ENCODE measurements around the gene PTPN7. TPM values are rescaled to one million over a fixed set of nuclear protein-coding genes. Genes with fewer than 3 reads are reported as not detected.

Gene PTPN7
- total RNA-seq, 1 experiment from 2014 or later = not detected

DNA sequence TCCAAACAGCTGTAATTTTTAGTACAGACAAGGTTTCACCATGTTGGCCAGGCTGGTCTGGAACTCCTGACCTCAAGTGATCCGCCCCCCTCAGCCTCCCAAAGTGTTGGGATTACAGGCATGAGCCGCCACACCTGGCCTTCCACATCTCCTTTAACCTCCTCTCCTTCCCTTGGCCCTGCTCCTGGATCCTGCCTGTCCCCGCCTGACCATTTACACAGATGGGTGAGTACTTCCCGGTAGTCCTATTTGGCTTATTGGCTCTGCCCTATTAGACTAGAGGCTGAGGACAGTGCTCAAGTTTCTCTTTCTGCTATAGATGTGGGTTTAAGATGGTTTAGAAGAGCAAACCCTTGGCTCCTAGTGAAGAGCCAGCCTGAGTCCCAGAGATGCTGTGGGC lies 7.1 kb downstream of the PTPN7 start:
- CTCF ChIA-PET = interaction anchor here (0.6 to 0.7 kb wide), 2 partner anchors 36 to 707 kb away, joined by 3 to 6 read pairs; no protein-coding TSS in a partner anchor
- H3K27ac Mint-ChIP-seq (ENCODE audit: unreplicated experiment) = no peak overlapping the region
- no peak for DNase-seq

GRCh38 chr1:202152399-202152798 lies 8.0 kb downstream of the PTPN7 start:
- Mint-ChIP-seq H3K9me3 (ENCODE audit: low read depth, unreplicated experiment) (no peaks in the 10 kb centered on the region), H3K36me3 (ENCODE audit: insufficient read depth, unreplicated experiment) (no peaks in the 10 kb centered on the region), H3K4me3 (ENCODE audit: low read depth, unreplicated experiment) (no peak overlapping the region), H3K27me3 (ENCODE audit: unreplicated experiment) (peaks cover 8% of the 10 kb centered on the region), H3K27ac (ENCODE audit: unreplicated experiment) (no peak overlapping the region), H3K4me1 (ENCODE audit: low read depth, unreplicated experiment) (peaks cover 17% of the 10 kb centered on the region)
- intact Hi-C loops (cut with micrococcal nuclease; ENCODE audit: unreplicated experiment) = no loop called here
- TF ChIP-seq, protein P1, sequence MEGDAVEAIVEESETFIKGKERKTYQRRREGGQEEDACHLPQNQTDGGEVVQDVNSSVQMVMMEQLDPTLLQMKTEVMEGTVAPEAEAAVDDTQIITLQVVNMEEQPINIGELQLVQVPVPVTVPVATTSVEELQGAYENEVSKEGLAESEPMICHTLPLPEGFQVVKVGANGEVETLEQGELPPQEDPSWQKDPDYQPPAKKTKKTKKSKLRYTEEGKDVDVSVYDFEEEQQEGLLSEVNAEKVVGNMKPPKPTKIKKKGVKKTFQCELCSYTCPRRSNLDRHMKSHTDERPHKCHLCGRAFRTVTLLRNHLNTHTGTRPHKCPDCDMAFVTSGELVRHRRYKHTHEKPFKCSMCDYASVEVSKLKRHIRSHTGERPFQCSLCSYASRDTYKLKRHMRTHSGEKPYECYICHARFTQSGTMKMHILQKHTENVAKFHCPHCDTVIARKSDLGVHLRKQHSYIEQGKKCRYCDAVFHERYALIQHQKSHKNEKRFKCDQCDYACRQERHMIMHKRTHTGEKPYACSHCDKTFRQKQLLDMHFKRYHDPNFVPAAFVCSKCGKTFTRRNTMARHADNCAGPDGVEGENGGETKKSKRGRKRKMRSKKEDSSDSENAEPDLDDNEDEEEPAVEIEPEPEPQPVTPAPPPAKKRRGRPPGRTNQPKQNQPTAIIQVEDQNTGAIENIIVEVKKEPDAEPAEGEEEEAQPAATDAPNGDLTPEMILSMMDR (IDR thresholded peaks at IDR 0.05; ENCODE audit: unreplicated experiment) = no peak
- DNase-seq = no peak
- CTCF ChIA-PET = no interaction called here
- BruUV-seq (replicated peaks) = no TSS peak

More for the DNA sequence above, 7.1 kb downstream of the PTPN7 start:
- TF ChIP-seq, protein P1 (IDR thresholded peaks at IDR 0.05; ENCODE audit: unreplicated experiment) = no peak
- Mint-ChIP-seq H3K27me3 (ENCODE audit: unreplicated experiment) (peaks cover 8% of the 10 kb centered on the region), H3K4me3 (ENCODE audit: low read depth, unreplicated experiment) (no peak overlapping the region), H3K36me3 (ENCODE audit: insufficient read depth, unreplicated experiment) (no peaks in the 10 kb centered on the region), H3K9me3 (ENCODE audit: low read depth, unreplicated experiment) (no peaks in the 10 kb centered on the region), H3K4me1 (ENCODE audit: low read depth, unreplicated experiment) (peaks cover 17% of the 10 kb centered on the region)
- intact Hi-C loops (cut with micrococcal nuclease; ENCODE audit: unreplicated experiment) = no loop called here
- BruUV-seq (replicated peaks) = no TSS peak

- Mint-ChIP-seq H3K27ac (ENCODE audit: unreplicated experiment) (no peak overlapping the region), H3K27me3 (ENCODE audit: unreplicated experiment) (peaks cover 8% of the 10 kb centered on the region), H3K4me3 (ENCODE audit: low read depth, unreplicated experiment) (no peak overlapping the region), H3K4me1 (ENCODE audit: low read depth, unreplicated experiment) (peaks cover 17% of the 10 kb centered on the region), H3K9me3 (ENCODE audit: low read depth, unreplicated experiment) (no peaks in the 10 kb centered on the region), H3K36me3 (ENCODE audit: insufficient read depth, unreplicated experiment) (no peaks in the 10 kb centered on the region)
- CTCF ChIA-PET = no interaction called here
- BruUV-seq (replicated peaks) = no TSS peak
- TF ChIP-seq, protein P1 (IDR thresholded peaks at IDR 0.05; ENCODE audit: unreplicated experiment) = no peak
- DNase-seq = no peak
- intact Hi-C loops (cut with micrococcal nuclease; ENCODE audit: unreplicated experiment) = no loop called here
Observed at GRCh38 chr1:202151045-202151444, 9.4 kb downstream of the PTPN7 start.

GRCh38 chr1:202150602-202151001 lies 9.8 kb downstream of the PTPN7 start:
- peaks cover 8% of the 10 kb centered on the region for H3K27me3 Mint-ChIP-seq (ENCODE audit: unreplicated experiment)
- H3K9me3 Mint-ChIP-seq (ENCODE audit: low read depth, unreplicated experiment) = no peaks in the 10 kb centered on the region
- intact Hi-C loops (cut with micrococcal nuclease; ENCODE audit: unreplicated experiment) = no loop called here
- no peak for DNase-seq
- H3K4me1 Mint-ChIP-seq (ENCODE audit: low read depth, unreplicated experiment) = peaks cover 14% of the 10 kb centered on the region
- H3K4me3 Mint-ChIP-seq (ENCODE audit: low read depth, unreplicated experiment) = no peak overlapping the region
- no TSS peak for BruUV-seq (replicated peaks)
- no peak overlapping the region for H3K27ac Mint-ChIP-seq (ENCODE audit: unreplicated experiment)
- no peaks in the 10 kb centered on the region for H3K36me3 Mint-ChIP-seq (ENCODE audit: insufficient read depth, unreplicated experiment)
- CTCF ChIA-PET = no interaction called here
- TF ChIP-seq, protein P1 (IDR thresholded peaks at IDR 0.05; ENCODE audit: unreplicated experiment) = no peak
